Superior temporal gyrus (tissue), 1 donor: ENCODE results near the gene CCDC172.

Source experiments
- DNase-seq: peaks from one replicate; pipeline ENCODE4 v3.0.0-alpha.2; 2016; ENCODE audit errors: extremely low spot score

CCDC172 gene, protein sequence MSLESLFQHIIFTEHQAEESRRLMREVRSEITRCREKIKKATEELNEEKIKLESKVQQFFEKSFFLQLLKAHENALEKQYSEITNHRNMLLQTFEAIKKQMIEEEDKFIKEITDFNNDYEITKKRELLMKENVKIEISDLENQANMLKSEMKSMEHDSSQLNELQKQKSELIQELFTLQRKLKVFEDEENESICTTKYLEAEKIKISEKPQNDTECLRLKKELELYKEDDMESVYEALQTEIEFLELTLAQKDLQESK

DNA sequence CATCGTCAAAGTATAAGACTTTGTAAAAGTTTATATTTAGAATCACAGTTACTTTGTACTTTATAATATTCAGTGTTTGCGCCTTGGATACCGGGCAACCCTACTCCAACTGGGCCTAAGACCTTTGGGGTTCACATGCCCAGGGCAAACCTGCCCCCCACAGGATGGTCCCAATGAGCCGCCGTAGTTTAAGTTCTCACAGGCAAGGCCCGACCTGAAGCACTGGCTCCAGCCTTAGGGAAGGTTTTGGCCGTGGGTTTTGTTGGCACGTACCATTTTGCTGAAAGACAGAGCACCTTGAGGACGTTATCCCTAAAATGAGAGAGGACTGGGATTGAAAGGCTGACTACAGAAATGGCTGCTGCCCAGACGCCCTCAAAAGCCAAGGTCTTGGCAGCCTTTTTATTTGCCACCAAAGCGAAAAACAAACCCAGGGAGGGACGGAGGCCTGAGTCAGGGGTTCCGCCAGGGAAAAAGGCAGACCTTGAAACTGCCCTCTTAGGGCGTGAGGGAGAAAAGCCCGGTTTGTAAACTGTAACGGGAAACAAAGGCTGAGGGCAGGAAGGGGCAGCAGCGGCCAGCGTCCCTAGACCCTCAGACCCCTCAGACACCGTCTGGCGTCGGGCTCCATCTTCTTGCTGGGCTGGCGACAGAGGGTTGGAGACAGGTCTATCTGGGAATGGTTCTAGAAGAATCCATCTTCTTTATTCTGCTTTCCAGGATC, at the start of gene CCDC172:
TSS of gene CCDC172 (plus strand) at position 222 of the 724 bp plus-strand sequence. CDS start 564 bp downstream, outside the sequence.
- no peak for DNase-seq

DNA sequence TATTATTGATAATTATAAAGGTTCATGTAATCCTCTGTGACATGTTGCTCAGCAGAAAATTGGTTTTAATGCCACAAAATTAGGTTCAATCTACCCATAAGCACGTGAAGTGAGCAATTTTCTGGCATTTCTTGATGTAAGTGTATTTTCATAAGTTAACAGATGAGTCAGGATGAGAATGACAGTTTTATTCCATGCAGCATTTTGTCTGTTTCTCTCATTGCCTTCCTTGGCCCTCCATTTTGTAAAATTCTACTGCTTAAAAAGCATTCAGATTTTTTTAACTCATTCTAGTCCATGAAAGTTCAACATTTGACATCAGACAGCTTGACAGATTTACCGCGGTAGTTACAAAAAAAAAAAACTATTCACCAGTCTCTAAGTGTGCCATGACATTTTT, 47.3 kb upstream of the CCDC172 start:
- DNase-seq = no peak

DNA sequence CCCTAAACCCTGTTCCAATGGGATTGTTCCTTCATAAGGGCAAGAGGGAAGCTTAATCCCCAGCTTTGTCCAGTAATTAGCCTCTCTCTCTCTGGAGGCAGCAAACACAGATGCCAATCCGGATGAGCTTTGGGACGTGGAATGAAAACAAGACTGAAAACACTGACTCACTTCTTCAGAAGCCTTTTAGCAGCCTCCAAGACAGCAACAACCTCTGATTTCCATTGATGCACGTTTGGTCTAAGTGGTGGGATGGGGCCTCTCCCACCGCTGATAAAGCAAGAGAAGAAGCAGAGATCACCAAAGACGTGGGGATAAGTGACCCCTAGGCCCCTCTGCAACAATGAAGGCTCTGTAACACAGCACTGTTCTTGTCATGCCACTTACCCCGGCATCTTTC, 45.4 kb upstream of the CCDC172 start:
- no peak for DNase-seq

DNA sequence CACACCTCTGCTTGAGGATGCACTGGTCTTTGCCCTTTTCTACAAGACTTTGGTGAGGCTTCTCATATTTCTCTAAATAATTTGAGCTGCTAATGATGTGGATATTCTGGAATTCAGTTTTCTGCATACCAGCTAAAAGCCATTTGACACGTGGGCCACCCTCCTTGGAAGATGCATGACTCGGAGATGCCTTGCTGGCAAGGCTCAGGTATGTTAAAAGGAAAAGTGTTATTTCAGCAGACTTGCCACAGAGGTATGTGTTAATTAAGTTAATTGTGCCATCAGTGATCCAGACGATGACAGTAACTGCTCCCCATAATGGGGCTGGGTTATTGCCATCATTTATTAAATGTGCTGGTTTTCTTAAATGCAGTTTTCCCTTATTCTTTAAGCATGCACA, 42.5 kb upstream of the CCDC172 start:
- no peak for DNase-seq

DNA sequence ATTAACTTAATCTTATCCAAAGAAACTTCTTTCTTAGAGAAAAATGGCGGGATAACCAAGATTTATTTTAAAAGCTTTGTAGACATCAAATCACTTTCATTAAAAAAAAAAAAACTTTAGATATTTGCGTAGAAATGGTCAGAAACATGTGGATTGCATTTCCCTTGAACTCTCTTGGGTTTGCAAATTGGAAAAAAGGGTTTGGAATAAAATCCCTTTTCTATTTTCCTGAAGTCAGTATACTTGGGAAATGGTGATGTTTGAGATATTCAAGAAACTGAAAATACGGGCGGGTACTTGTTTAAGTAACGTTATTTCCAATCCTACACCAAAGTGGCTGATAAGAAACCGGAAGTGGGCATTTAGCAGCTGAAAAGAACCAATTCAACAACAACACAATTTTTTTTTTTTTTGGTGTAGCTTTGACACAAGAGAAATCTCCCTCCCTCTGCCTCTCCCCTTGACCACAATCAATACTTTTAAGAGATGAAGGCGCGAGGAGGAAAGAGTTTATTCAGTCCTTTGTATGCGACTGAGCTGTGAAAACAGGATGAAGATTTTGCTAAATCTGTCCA, 37.5 kb upstream of the CCDC172 start:
- DNase-seq = no peak

DNA sequence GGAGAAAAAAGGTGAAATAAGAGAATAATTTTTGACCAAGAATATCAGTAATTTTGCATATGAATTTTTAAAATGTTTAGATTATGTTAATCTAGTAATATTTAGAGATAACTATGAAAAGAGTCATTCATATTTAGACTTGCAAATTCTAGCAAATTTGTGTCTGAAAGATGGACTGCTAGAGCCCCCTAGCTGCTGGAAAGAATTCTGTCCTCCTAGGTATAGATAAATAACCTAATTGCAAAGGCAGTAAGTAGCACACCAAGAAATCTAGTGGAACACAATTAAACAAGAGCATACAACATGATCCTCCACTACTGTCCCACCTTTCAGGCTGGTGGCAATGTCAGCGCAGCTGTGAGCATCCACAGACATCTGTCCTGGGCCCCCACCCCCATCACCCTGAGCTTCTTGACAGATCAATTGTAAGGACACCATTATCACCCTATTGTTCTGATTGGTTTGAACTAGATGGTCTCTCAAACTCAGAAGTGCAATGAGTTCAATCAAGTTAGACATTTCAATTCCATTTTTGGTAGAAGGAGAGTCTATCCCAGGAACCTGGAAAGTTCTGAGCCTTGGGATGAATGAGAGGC, 36.2 kb upstream of the CCDC172 start:
- peak; percentile 84 for DNase-seq

DNA sequence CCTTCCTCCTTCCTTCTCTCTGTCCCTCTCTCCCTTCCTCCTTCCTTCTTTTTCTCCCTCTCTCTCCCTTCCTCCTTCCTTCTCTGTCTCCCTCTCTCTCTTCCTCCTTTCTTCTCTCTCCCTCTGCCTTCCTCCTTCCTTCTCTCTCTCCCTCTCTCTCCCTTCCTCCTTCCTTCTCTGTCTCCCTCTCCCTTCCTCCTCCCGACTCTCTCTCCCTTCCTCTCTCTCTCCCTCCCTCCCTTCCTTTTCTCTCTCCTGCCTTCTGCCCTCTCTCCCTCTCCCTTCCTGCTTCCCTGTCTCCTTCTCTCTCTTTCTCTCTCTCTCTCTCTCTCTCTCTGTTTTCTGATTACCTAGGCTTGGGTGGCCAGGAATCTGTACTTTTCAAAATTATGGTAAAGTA, 34.6 kb upstream of the CCDC172 start:
- DNase-seq = no peak

DNA sequence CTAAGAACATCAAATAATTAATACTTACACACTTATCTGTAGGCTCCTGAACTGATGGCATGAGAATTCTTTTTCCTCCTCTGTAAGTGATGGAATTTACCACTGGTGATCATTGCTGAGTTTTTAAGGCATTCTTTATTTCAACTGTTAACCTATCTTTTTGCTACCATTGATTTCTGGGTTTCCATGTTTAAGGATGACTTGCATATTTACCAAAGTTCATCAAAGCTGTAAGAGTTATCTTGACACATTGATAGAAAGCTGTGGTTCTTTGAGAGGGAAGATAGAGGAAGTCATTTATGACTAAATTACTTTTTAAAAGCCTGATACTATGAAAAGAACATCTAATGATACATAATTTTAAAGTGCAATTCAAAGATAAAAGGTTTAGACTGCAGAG, 31.8 kb upstream of the CCDC172 start:
- no peak for DNase-seq

DNA sequence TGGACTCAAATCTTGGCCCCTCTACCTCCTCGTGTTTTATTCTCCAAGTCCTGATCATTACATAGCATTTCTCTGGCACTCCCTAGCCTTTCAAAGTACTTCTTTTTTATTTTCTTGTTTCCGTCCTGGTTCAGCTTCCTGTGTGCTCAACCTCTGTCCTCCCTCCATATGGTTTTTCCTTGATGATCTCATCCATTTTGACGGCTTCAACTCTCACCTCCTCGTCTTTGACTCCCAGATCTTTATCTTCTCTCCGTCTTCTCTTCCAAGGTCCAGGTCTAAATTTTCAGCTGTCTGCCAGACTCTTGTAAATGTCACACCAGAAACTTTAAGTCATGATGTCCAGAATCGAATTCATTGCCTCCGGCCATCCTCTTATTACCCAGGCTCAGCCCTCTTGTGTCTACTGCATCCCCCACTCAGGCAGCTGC, 27.9 kb upstream of the CCDC172 start:
- no peak for DNase-seq

DNA sequence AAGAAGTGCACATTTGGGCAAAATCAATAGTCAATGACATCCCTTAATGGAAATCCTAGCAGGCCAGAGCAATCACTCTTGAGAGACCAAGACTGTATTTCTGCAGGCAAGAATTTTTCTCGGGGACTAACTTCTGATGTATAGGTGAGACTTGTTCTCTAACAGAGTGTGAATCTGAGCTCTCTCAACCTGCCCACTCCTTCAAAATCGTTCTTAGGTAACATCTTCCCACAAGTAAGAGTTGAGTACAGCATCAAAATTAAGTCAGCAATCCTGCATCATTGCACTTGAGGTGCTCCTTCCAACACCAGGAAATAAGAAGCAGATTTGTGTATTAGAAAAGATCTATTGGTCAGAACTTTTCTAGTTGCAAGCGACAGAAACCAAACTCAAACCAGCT, 25.7 kb upstream of the CCDC172 start:
- no peak for DNase-seq

DNA sequence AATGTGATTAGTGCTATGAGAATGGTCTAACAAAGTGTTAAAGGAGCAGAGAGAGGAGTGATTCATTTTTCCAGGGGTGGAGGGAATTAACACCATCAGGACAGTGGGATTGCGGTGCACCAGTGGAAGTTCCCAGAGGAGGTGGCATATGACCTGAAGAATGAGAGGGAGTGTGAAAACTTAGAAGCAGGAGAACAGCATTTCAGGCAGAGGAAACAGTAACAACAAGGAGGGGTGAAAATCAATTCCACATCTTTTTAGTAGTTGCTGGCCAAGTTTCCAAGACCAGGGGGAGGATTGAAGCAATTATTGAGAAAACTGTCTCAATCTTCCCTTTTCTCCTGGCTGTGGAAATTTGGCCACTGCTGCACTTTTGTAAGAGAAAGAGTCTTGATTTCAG, 23.7 kb upstream of the CCDC172 start:
- no peak for DNase-seq

DNA sequence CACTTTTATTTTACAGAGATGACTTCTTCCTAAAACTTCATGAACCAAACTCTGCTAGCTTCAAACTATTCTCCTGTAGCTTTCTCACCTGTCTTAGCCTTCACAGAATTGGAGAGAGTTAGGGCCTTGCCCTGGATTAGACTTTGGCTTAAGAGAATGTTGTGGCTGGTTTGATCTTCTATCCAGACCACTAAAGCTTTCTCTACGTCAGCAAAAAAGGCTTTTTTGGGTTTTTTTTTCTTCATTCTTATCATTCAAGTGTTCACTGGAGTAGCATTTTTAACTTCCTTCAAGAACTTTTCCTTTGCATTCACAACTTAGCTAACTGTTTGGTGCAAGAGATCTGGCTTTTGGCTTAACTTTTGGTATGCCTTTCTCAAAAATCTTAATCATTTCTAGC, 19.3 kb upstream of the CCDC172 start:
- DNase-seq = no peak

DNA sequence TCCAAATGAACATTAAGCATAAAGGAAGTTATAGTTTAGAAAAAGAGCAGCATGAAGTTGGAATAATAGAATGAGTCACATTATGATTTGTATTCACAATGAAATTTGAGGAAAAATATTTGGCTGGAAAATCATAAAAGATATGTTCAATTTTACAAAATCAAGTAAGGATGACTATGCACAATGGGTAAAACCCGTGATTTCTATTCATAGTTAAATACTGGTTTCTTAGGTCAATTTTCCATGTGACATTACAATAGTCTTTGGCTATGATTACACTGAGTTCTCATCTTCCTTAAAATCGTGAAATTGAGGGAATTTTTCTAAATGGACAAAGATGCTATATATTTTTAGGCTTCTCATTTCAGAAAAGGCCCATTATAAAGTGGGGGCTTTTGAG, 17.4 kb upstream of the CCDC172 start:
- no peak for DNase-seq

DNA sequence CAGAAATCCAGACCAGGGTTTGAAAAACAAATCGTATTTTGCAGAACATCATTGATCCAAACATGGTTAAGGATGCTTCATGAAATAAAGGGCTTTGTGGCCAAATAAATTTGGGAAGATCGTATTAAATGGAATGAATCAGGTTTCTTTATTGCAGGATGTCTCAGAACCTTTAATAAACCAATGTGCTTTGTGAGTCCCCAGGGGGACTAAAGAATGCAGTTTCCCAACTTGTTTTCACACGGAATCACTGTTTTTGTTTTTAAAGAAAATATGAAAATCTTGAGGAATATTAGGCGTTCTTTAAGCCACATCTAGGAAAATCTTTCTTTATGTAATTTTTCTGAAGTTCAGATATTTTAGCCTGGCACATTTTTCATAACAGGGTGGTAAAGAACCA, 16.8 kb upstream of the CCDC172 start:
- no peak for DNase-seq

DNA sequence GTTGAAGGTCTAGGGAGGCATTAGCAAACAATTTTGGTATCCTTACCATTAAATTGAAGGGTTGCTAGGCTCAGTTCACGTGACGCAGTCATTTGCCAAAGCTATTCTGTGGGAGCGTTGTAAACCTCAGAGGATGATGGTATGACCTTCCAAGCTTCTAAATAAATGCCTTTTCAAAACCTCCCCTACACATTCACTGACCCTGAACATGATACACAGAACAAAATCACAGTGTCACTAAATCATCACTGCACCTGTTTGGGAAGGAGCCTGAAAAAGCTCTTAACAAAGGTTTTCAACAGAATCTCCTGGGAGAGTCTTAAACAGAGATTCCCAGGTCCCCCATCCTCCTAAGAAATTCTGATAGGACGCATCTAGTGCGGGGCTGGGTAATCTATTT, 13.2 kb upstream of the CCDC172 start:
- no peak for DNase-seq

DNA sequence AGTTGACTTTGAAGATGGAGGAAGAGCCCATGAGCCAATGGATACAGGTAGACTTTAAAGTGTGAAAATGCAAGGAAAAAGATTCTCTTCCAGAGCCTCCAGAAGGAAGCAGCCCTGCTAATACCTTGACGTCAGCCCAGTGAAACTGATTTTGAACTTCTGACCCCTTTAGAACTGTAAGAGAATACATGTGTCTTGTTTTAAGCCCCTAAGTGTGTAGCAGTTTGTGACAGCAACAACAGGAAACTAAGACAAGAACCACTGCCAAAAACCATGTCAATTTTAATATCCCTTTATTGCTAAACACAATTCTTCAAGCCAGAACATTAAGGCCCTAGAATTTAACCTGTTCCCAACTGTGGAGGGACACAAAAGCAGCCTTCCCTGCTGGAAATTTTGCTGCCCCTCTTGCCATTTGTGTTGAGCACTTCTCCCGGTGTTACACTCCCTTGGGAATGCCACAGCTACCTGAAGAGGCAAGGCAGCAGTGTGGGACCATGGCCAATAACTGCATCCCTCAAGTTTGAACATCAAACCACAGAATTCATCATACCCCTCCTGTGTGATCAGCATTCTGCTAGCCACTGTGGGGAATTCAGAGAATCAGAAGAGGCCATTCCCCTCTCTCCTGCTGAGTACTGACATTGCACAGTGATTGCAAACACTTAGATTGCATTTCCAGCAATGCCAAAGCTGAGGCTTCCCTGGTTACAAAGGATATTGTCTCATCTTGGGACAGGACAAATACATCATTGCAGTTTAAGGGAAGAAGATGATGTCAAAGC, 12.3 kb upstream of the CCDC172 start:
- DNase-seq = no peak

DNA sequence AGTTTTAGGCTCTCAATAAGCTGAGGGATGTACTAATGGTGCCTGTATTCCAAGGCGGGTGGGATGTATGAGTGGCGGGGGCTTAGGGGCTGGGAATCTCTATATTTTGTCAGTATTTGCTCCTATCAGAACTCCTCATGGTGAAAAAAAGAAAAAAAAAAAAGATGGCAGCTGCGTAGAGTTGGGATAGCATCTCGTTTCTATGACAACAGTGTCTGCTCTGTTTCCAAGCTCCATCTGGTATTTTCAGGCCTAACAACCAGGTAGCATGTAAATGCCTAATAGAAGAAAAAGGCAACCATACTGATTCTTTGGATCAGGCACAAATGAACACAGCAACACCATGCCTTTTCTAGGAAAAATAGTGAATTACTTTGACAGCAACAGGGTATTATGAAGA, 11.7 kb upstream of the CCDC172 start:
- DNase-seq = no peak

DNA sequence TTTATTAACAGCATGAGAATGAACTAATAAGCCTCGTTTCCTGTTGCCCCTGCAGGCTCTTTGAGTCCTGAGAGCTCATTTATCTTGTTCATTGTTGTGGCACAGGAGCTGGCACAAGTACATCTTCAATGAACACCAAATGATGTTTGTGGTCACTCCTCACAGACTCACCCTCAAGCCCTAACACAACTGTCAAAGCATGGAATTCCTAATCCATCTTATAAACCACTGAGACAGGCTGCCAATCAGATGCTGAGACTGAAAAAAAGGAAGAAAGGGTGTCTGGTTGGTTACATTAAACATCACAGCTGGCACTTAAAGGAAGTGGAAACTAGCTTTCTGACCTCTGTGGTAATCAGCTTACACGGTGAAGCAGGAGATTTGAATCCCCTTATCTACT, 7.7 kb upstream of the CCDC172 start:
- DNase-seq = no peak

DNA sequence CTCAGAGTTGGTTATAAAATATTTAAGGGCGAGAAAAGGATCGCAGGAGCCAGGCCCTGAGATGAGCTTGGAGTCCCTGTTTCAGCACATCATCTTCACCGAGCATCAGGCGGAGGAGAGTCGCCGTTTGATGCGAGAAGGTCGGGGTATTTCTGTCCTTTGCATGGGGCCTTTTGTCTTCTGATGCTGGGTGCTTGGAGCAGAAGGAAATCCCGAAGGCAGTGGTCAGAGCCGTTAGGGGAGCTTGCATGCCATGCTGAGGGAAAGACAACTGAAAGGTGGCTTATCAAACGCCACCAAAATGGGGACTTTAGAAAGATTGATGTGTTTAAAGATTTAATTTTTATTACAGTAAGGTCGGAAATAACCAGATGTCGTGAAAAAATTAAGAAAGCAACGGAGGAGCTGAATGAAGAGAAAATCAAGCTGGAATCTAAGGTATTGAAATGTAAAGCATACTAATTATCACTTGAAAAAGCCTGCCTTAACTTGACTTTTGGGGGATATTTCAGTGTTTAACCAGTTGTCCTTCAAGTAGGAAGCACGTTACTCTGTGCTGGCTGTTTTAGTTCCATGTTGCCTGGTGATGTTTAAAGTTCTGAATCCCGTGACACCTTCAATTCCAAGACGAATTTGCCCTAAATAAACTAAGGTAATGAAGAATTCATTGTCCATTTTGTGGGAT, 845 bp downstream of the CCDC172 start:
- no peak for DNase-seq

DNA sequence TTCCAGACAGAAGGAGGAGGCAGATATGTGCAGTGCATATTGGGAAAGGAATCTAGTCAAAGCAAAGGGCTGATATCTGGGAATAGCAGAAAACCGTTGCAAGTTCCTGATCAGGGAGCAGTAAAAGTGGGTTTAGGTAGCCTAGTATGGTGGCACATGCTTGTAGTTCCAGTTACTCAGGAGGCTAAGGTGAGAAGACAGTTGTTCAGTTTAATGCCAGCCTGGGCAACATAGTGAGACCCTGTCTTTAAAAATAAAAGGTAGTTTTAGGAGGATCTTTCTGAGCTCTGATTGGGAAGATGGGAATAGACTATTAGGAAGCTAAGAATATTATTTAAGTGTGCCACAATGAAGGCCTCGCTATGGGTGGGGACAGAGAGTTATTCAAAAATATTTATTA, 1.7 kb downstream of the CCDC172 start:
- no peak for DNase-seq

DNA sequence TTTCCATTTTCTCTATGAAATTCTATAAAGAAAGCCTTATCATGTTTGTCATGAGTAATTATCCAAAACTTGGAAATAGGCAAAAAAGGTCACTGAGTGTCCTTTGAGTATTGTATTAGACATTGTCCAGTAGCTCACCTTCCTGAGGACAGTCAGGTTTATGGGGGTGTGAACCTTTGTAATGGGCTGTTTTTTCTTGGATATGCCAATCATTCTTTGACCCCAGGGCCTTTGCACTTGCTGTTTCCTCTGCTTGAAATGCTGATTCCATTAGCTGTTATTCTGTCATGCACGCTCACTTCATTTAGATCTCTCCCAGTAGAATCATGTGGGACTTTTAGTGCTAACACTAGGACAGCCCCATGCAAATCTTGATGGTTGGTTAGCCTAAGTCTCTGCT, 4.9 kb downstream of the CCDC172 start:
- DNase-seq = no peak

DNA sequence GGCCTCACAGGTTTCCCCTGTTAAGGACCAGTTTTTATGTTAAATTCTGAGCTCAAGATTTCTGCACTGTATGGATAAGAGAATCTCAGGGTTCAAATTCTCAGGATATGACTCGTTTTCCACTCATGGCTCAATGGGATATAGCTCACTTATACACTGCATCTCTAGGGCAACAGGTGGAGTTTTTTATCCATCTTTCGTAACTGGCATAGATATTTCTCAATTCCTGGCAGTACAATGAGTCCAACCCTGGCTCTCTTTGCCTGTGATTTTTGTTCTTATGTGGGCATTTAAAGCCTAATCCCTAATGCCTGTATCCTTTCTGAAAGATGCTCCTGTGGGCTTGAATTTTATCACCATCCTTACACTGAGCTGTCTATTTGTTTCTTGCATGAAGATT, 7.6 kb downstream of the CCDC172 start:
- DNase-seq = no peak
